ENCODE data around the gene ATP5MK. TPM values are rescaled to one million over a fixed set of nuclear protein-coding genes. Genes with fewer than 3 reads are reported as not detected.

The ATP5MK gene
- total and polyA plus RNA-seq, 2 of the 8 experiments (the other 6 are each of a cell fraction or from before 2014, with no cell fraction given) = 280 to 312 TPM

- no peak for TF ChIP-seq SIN3A (conservative IDR thresholded peaks at IDR 0.05 in 1 of 2, IDR thresholded peaks at IDR 0.05 in 1 of 2; ENCODE audit: low read depth in 1 of 2, low read length in 2 of 2)
- TF ChIP-seq ATF2 (IDR thresholded peaks at IDR 0.05; ENCODE audit: low read length) = no peak
- no peak for TF ChIP-seq PHF8 (conservative IDR thresholded peaks at IDR 0.05; ENCODE audit: low read depth, low read length)
- no peak for TF ChIP-seq EGR1 (IDR thresholded peaks at IDR 0.05; ENCODE audit: borderline replicate concordance, low read depth, low read length)
- no peak for TF ChIP-seq SAP30 (IDR thresholded peaks at IDR 0.05; ENCODE audit: insufficient read depth, insufficient replicate concordance, low read length)
Observed at GRCh38 chr10:103397191-103397825, 1.0 kb upstream of the ATP5MK start (continued).

Measured in H1 (cell line).